Activated CD4-positive, alpha-beta T cell treated with anti-CD3 and anti-CD28 coated beads for 24 hours (primary cell): Measurements from ENCODE around the gene CCSER1.
"Not testable (repeated sequence)": the region's sequence is repeated elsewhere in the genome, so short reads cannot be mapped to it uniquely, and the experiment has no call there.

Experiments
- DNase-seq, 2 donors: peaks; one replicate each; pipeline ENCODE4 v3.0.0-alpha.2; 2020; ENCODE audit warnings: low read depth in 2 of 2

The CCSER1 gene

DNA sequence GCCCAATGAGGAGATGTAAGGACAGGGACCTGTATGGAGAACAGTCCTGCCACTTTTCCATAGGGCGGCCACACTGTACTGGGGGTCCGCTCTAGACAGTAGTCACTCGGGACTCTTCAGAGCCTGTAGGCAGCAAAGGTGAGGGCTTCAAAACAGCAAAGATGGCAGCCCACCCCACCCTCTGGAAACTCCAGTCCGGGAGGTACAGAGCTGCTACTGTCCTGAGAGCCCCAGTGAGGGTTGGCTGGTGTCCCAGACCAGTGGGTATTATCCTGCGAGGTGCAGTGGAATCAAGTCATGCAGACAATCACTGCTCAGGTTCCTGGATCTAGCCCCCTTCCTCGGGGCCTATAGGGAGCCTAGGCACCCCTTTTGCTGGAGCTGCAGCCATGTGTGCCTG, 1392.0 kb downstream of the CCSER1 start:
- DNase-seq, result no peak

- no peak for DNase-seq
Measured at GRCh38 chr4:91525621-91526020, 1398.4 kb downstream of the CCSER1 start.

DNA sequence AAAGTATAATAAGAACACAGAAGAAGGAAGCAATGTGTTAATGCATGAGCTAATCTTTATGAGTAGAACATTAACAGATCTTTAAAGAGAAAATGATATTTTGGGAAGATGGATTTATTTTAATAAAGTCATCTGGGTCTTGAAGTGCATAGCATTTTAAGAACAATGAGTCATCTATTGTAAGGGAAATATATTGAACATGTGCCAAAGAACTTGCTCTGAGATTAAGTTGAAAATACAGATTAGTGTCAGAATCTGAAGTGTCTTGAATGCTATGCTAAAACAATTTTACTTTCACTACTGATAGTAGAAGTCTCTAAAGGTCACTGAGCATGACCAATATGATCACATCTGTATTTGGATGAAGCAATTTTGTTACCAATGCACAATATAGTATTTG, 1399.9 kb downstream of the CCSER1 start:
- DNase-seq, result no peak

- DNase-seq, result no peak
Measured at GRCh38 chr4:91567594-91567993, 1440.4 kb downstream of the CCSER1 start.

DNA sequence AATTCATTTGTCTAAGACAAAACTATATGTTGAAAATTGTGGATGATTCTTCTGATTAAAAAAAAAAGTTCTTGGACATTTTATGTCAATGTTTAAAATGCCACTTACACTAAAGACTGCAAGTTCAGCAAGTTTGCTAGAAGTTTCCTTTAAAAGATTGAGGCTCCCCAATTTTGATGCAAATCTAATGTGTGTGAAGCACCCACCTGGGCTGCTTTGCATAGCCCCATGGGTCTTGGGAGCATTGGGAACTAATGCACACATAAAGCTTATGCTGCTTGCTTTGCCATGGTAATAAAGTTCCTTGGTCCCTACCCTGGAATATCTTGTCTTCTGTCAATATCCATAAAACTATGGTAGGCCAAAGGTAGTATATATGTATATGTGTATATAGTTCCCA, 1450.7 kb downstream of the CCSER1 start:
- DNase-seq, result no peak

DNA sequence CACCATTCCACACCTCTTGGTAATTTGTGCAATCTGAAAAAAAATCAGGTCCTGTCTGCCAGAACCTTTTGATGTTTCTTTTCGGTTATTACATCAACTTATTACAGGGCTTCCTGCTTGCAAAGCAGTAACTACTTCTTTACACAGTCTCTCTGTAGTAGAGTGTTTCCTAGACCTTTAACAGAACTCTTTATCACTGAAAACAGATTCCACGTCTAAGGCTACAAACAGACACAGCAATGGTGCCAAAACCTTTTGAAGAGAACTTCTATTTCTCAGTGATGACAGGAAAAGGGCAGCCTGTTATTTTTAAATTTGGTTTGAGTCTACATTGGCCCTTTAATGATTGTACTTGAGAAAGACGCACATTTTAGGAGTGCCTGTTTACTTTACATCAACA, 1463.1 kb downstream of the CCSER1 start:
- no peak for DNase-seq

DNA sequence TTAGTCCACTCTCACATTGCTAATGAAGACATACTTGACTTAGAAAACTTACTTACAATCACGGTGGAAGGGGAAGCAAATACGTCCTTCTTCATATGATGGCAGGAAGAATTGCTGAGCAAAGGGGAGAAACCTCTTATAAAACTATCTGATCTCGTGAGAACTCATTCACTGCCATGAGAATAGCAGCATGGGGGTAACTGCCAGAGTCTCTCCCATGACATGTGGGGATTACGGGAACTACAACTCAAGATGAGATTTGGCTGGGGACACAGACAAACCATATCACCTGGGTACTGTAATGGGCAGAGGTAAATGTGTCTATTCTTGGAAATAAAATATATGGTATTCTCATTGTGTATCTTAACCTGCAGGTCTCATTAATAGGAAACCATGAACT, 1464.9 kb downstream of the CCSER1 start:
- DNase-seq, result no peak

- DNase-seq, result no peak
Measured at GRCh38 chr4:91596718-91597117, 1469.5 kb downstream of the CCSER1 start.

GRCh38 chr4:91598696-91599095, 1471.5 kb downstream of the CCSER1 start:
- no peak for DNase-seq

- DNase-seq, result no peak
Measured at GRCh38 chr4:91600301-91600700, 1473.1 kb downstream of the CCSER1 start.

- DNase-seq, result no peak
Measured at GRCh38 chr4:91601401-91601800, 1474.2 kb downstream of the CCSER1 start.

DNA sequence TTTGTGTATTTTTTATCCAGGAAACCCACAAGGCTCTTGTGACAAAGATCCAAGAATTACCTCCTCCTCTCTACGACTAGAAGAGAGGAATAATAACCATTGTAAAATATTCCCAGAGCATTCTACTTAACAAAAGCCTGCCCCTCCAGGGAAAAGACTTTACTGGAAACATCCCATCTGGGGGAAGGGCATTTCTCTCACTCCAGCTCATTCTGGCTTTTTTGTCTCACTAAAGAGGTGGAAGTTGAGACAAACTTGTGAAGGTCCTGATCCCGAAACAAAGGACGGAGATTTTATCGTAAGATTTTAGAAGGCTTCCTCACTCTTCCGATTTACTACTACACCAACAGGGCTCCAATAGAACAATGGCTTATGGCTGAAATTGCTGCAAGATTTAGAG, 1484.6 kb downstream of the CCSER1 start:
- no peak for DNase-seq

GRCh38 chr4:91620952-91621351, 1493.8 kb downstream of the CCSER1 start:
- DNase-seq, result no peak

DNA sequence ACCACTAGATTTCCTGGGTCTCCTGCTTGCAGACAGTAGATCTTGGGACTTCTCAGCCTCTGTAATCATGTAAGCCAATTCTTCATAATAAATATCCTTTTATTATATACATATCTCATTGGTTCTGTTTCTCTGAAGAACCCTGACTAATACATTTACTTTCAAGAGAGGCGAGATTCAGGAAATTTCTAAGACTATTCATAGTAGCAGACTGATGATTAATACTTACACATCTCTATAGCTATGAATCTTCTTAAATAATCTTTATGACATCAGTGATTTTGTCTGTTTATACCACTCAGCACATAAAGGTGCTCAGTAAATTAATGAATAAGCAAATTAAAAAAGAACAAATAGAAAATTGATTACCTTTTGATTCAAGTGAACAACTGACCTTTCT, 1494.3 kb downstream of the CCSER1 start:
- no peak for DNase-seq

DNA sequence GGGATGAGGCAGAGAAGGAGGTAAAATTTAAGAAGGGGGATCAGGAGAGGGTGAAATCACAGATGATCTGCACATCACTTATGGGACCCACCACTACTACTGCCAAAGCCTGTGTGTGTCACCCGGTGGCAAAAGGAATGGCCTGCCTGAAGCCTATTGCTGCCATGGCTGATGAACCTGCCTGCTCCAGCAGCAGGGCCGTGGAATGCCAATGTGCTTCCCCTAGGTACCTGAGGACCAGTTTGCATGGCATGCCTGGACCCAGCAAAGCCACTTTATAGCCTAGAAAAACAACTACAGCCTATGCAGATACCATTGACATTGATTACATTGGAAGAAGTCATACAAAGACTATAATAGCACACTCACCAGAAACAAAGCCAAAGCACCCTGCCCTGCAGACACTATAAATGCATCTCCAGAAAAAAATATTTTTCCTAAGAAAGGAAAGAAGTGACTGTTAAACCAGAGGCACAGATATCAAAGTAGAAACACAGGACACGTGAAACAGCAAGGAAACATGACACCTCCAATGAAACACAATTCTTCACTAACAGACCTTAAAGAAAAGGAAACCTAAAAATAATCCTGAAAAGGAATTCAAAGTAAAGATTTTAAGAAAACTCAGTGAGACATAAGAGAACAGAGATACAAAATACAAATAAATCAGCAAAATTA, 1495.9 kb downstream of the CCSER1 start:
- no peak for DNase-seq

DNA sequence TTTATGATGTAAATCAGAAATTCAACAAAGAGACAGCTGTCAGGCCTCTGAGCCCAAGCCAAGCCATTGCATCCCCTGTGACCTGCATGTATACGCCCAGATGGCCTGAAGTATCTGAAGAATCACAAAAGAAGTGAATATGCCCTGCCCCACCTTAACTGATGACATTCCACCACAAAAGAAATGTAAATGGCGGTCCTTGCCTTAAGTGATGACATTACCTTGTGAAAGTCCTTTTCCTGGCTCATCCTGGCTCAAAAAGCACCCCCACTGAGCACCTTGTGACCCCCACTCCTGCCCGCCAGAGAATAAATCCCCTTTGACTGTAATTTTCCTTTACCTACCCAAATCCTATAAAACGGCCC, 1496.4 kb downstream of the CCSER1 start:
- DNase-seq, result not testable (repeated sequence)

DNA sequence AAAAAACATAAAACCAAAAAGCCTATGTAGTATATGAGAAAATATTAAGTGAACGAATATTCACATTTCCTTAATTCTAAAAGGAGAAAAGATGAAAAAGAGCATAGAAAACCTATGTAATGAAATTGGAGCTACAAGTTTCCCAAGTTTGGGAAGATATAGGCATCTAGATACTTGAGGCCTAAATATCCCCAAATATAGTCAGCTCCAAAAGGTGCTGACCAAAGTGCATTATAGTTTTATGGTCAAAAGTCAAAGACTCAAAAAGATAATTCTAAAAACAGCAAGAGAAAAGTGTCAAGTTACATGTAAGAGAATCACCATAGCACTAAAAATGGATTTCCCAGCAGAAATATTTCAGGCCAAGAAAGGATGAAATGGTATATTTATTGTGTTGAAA, 1502.9 kb downstream of the CCSER1 start:
- no peak for DNase-seq

DNA sequence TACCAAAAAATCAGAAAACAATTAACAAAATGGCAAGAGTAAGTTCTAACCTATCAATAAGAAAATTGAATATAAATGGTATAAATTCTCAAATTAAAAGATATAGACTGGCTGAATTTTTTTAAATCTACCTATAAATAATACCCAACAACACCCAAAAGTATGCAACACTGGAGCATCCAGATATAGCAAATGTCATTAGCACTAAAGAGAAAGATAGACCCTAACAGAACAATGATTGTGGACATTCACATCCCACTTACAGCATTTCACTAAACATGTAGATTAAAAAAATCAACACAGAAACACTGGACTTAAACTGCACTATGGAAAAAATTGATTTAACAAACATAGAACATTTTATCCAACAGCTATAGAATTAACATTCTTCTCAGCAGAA, 1503.6 kb downstream of the CCSER1 start:
- DNase-seq, result no peak

GRCh38 chr4:91631335-91631734, 1504.1 kb downstream of the CCSER1 start:
- no peak for DNase-seq

DNA sequence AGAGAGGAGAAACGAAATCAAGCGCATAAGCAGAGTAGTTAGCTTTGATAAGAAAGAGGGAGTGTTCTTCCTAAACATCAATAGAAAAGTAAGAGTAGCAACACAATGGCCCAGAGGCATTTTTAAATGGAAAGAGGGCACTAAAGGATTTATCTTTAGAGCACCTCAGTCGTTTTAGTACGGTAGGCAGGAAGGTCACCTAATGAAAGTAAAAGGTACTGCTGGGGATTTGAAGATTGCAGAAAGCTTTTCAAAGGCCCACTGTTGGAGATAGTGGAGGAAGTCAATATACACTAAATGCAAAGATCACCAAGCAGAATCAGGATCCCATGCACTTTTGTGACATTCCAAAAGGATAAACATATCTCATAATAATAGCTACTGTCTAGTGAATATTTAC, 1508.9 kb downstream of the CCSER1 start:
- DNase-seq, result no peak
